ENCODE measurements around the gene DENND4A.
"Not testable (repeated sequence)": the region's sequence is repeated elsewhere in the genome, so short reads cannot be mapped to it uniquely, and the experiment has no call there.

DENND4A gene

GRCh38 chr15:65618560-65619109 lies 173.5 kb downstream of the DENND4A start:
- Histone ChIP-seq H3K9me3 (ENCODE audit: control insufficient read depth, insufficient read depth, low read depth, low read length) (no peaks in the 10 kb centered on the region), H3K36me3 (ENCODE audit: control insufficient read depth in 2 of 2, insufficient read depth in 1 of 2, low read length in 2 of 2) (no peaks in the 10 kb centered on the region), H3K4me3 (ENCODE audit: low read depth, low read length) (no peak overlapping the region), H3K4me1 (ENCODE audit: control insufficient read depth, insufficient read depth, low read length) (no peaks in the 10 kb centered on the region), H3K27ac (ENCODE audit: extremely low read depth, low read depth, low read length) (no peak overlapping the region)
- TF ChIP-seq ZNF48 (tag by site-specific recombination; IDR thresholded peaks at IDR 0.05), result no peak
- TF ChIP-seq, protein P1, sequence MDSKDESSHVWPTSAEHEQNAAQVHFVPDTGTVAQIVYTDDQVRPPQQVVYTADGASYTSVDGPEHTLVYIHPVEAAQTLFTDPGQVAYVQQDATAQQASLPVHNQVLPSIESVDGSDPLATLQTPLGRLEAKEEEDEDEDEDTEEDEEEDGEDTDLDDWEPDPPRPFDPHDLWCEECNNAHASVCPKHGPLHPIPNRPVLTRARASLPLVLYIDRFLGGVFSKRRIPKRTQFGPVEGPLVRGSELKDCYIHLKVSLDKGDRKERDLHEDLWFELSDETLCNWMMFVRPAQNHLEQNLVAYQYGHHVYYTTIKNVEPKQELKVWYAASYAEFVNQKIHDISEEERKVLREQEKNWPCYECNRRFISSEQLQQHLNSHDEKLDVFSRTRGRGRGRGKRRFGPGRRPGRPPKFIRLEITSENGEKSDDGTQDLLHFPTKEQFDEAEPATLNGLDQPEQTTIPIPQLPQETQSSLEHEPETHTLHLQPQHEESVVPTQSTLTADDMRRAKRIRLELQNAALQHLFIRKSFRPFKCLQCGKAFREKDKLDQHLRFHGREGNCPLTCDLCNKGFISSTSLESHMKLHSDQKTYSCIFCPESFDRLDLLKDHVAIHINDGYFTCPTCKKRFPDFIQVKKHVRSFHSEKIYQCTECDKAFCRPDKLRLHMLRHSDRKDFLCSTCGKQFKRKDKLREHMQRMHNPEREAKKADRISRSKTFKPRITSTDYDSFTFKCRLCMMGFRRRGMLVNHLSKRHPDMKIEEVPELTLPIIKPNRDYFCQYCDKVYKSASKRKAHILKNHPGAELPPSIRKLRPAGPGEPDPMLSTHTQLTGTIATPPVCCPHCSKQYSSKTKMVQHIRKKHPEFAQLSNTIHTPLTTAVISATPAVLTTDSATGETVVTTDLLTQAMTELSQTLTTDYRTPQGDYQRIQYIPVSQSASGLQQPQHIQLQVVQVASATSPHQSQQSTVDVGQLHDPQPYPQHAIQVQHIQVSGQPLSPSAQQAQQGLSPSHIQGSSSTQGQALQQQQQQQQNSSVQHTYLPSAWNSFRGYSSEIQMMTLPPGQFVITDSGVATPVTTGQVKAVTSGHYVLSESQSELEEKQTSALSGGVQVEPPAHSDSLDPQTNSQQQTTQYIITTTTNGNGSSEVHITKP (tag by site-specific recombination; IDR thresholded peaks at IDR 0.05), result peak; percentile 75
- ChIA-PET CTCF (interaction anchor here (1.7 kb wide), 1 partner anchor 8 kb away, joined by 4 read pairs; the partner anchor contains the start of gene INTS14), POLR2A (interaction anchor here (1.8 kb wide), 1 partner anchor 8 kb away, joined by 5 read pairs; the partner anchor contains the start of gene INTS14)

- H3K9me3 ChIP-seq (ENCODE audit: control insufficient read depth, insufficient read depth, low read depth, low read length); H3K27ac ChIP-seq (ENCODE audit: extremely low read depth, low read depth, low read length); H3K4me3 ChIP-seq (ENCODE audit: low read depth, low read length); H3K36me3 ChIP-seq (ENCODE audit: control insufficient read depth in 2 of 2, insufficient read depth in 1 of 2, low read length in 2 of 2); H3K4me1 ChIP-seq (ENCODE audit: control insufficient read depth, insufficient read depth, low read length); CTCF ChIA-PET: not testable (repeated sequence)
- POLR2A ChIA-PET, result interaction anchor here (0.6 kb wide), 1 partner anchor 285 kb away, joined by 4 read pairs; no protein-coding TSS in a partner anchor
- TF ChIP-seq, protein P2, sequence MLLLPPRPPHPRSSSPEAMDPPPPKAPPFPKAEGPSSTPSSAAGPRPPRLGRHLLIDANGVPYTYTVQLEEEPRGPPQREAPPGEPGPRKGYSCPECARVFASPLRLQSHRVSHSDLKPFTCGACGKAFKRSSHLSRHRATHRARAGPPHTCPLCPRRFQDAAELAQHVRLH (tag by site-specific recombination; IDR thresholded peaks at IDR 0.05), result 0 out of 2 replicates have a peak, but pooled peaks have one; percentile 27
- TF ChIP-seq ZNF146 (tag by site-specific recombination; IDR thresholded peaks at IDR 0.05), result peak; percentile 99
- TF ChIP-seq ZNF280D (tag by site-specific recombination; IDR thresholded peaks at IDR 0.05), result peak; percentile 81; the same call in 1 of the 2 replicates
These were observed 176.2 kb downstream of the DENND4A start for GRCh38 chr15:65615887-65616286.

GRCh38 chr15:65612949-65613744 lies 178.9 kb downstream of the DENND4A start:
- H3K4me3 ChIP-seq (ENCODE audit: low read depth, low read length), result no peak overlapping the region
- POLR2A ChIA-PET, result no interaction called here
- CTCF ChIA-PET, result interaction anchor here (0.6 to 2.9 kb wide), 5 partner anchors 10 to 268 kb away, joined by 3 to 13 read pairs (median 5); no protein-coding TSS in a partner anchor
- peaks cover 7% of the 10 kb centered on the region; the same call in 1 of the 2 replicates for H3K4me1 ChIP-seq (ENCODE audit: control insufficient read depth, insufficient read depth, low read length)
- H3K36me3 ChIP-seq (ENCODE audit: control insufficient read depth in 2 of 2, insufficient read depth in 1 of 2, low read length in 2 of 2), result peaks cover 0 to 7% of the 10 kb centered on the region in 2 experiments; a peak in 2 of 3 replicates
- no peaks in the 10 kb centered on the region for H3K9me3 ChIP-seq (ENCODE audit: control insufficient read depth, insufficient read depth, low read depth, low read length)
- no peak overlapping the region for H3K27ac ChIP-seq (ENCODE audit: extremely low read depth, low read depth, low read length)
- TF ChIP-seq ZNF48 (tag by site-specific recombination; IDR thresholded peaks at IDR 0.05) (no peak), ZNF155 (tag by site-specific recombination; IDR thresholded peaks at IDR 0.05) (no peak), ZNF138 (tag by site-specific recombination; IDR thresholded peaks at IDR 0.05; ENCODE audit: borderline replicate concordance) (no peak), ZFP41 (tag by site-specific recombination; IDR thresholded peaks at IDR 0.05; ENCODE audit: borderline replicate concordance) (no peak), TSHZ1 (tag by site-specific recombination; IDR thresholded peaks at IDR 0.05; ENCODE audit: borderline replicate concordance) (no peak), ZNF549 (tag by site-specific recombination; IDR thresholded peaks at IDR 0.05) (no peak), ZSCAN4 (tag by site-specific recombination; IDR thresholded peaks at IDR 0.05) (no peak), ZNF433 (tag by site-specific recombination; IDR thresholded peaks at IDR 0.05; ENCODE audit: low read depth) (no peak)

Data from HEK293 (cell line).